Anterior cingulate cortex (tissue), 58 donors: Measurements from ENCODE around the gene EML4.
"Not testable (repeated sequence)": the region's sequence is repeated elsewhere in the genome, so short reads cannot be mapped to it uniquely, and the experiment has no call there.

ENCODE experiments used
- DNase-seq, 58 donors: peaks; one replicate each; lab custom pipeline; 2025; lab: John Stamatoyannopoulos, UW

The EML4 gene

DNA sequence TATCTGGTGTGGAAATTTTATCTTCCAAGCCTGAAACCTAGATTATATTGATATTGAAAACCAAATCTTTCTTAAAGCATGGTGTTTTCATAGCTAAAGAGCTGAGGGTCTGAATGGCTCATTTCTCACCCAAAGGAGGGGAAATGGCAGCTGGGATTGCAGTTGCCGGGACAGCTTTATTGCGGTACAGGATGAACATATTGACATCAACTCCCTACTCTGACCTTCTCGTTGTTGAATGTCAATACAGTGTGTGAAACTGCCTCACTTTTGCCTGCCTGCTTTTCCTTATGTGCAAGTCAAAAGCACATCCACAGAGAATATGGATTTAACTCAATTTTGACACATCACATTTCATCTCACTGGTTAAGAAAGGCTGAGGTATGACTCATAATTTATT is 195.5 kb downstream of the EML4 start:
- no peak for DNase-seq

DNA sequence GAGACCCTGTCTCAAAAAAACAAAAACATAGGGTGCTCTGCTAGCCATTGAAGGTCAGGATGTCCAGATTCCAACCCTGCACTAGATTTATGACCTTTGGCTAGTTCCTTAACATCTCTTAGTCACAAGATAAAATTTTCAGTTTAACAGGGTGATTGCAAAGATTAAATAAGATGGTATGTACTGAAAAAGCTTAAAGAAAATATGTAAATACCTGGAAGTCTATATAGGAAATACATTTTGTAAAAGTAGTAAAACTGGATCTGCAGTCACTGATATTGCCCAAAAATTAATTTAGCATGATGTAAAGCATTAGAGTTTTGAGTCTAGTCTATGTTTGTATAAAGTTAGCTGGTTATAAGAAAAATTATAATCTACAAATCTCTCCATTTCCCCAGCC is 197.3 kb downstream of the EML4 start:
- DNase-seq, result no peak

DNA sequence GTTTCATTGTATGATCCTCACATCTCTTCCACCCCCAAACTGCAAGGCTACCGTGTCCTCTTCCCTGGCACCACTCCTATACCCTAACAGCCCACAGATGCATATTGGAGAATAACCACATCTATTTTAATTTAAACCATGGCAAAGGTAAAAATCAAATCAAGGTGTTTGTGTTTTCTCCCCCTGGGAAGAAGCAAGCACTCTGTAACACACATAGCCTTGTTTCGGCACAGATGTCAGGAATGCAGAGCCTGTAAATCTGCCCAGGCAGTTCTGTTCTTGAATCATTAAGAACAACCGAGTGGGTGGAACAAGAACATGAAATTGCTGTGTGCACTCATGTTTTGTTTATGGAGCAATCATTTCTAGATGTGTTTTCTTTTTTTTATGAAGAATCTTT is 198.7 kb downstream of the EML4 start:
- peak in 3 of 58 donors; percentile 28 to 61 (median 28) for DNase-seq

DNA sequence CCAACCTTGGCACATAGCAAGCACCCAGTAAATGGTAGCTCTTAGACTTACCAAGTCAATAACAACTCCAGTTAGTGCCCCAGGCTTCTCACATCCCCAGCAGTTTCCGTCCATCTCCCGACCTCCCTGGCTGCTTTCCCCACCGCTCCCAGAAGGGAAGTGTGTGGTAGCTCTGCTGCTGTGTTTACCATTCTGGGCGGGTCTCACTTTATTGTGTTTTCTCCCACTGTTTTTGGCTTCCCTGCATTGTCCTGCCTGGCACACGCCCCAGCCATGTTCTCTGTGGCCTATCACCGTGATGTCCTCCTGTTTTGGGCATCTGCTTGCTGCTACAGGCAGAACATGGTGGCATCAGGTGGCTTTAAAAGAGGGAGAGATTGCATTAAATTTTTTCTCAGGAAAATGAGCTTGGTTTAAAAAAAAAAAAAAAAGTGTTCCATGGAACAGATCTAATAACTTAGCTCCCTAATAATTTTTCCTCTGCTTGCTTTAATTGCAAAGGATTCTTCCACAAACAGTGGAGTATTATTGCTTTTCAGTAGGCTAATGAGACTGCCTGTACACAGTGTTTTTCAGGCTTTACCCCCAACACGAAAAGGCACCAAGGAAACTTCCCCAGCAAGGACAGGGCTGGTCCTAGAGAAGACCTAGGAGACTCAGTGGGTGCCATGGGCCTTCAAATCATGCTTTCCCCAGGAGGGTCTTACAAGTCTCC is 199.8 kb downstream of the EML4 start:
- DNase-seq, result no peak

DNA sequence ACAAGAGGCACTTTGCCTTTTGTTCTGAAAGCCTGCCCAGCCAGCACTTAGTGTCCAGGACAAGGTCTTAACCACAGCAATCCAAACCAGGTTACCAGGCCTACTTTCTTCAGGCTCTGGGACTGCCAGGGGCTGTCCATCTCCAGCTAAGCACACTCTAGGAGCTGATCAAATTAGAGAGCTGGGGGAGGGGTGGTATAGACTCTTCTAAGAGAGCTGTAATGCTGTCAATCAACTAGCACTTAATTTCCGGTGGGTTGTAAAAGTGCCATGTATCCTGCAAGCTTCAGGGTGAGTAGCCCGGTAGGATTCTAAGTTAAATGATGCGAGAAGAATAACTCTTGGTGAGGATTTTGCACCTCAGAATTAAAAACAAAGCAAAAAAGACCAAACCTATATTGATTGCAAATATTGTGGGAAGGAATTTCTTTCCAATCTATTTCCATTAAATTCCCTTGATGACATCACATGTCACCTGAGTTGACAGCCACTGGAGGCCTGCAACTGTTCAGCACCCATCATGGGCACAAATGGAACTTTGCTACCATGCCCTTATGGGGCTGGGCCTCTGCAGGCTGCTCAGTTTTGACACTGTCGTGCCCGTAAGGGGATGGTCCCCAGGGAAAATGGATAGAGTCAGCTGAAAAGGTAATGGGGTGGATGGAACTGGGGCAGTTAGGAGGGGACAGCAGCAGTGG is 200.5 kb downstream of the EML4 start:
- DNase-seq, result no peak

DNA sequence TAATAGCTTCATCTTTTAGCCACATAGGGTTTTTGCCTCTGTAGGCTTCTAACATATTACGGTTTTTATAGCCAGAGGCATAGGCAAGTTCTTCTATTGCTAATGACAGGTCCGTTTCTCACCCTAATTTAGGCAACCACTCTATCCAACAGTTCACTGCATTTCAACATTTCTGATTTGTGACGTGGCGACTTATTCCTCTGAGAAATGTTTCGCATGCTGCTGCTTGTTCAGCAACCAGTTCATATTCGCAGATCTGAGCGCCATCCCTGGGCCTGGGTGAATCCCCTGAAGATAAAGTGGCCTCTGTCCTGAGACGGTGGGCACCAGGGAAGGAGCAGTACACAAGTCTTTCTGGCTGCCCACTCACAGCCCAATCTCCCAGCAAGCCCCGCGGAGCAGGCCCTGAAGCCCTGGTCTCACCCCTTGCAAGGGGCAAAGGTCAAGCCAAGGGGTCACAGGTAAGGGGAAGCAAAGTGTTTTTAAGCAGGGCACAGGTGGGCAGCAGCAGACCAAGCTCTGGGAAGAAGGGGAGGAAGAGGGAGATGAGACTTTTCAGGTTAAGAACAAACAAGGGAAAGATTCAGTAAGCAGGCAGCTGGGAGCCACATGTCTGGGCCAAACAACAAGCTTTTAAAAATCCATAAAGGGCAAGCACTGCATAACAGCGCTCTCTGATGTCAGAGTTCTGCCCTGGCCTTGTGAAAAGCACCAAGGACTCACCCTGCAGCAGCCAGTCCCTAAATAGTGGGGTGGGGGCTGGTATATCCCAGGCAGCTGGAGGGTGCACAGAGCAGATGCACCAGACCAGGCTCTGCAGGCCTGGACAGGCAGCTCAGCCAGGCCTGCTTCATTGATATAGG is 202.7 kb downstream of the EML4 start:
- peak in 1 of 58 donors; percentile 3 for DNase-seq

DNA sequence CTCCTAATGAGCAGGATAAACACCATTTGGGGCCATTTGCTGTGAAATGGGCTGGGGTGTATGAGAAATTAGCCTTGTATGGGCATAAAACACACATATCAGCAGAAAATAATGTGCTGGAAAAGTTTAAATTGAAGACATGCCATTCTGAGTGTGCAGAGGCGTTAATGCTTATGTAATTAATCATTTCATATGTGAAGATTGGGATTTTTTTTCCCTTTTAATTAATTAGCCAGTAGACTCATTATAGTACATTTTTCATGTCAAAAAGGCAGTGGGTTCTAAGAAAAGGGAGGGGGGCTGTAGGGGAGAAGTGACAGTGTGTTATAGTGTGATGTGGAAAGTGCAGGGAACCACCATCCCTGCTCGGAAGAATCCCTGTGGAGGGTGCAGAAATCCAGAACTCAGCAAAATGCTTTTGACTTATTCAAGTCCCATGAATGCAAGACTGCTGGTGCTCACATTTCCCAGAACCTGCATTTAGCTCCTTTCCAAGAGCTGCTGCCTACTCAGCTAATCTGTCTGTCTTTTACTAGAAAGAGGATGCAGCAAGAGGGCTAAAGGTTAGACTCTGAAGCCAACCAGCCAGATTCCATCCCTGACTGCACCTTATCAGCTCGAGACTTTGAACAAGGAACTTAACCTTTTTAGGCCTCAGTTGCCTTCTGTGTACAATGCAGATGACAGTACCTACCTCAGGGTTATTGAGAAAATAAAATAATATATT is 203.5 kb downstream of the EML4 start:
- no peak for DNase-seq

DNA sequence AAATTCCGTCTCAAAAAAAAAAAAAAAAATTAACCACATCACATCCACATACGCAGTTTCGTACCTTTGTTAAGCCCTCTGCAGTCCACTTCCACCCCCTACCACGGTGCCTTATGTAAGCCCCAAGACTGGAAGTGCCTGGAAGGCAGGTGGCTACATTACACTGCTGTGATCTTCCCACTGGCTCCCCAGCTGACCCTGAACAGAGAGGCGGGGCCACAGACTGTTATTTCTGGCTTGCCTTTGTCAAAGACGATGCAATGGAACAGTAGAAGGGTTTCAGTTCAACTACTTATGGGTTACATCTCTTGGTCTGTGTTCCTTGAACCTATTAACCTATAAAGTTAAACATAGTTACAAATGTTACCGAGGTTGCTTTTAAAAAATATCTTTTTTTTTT is 207.6 kb downstream of the EML4 start:
- DNase-seq, result no peak

DNA sequence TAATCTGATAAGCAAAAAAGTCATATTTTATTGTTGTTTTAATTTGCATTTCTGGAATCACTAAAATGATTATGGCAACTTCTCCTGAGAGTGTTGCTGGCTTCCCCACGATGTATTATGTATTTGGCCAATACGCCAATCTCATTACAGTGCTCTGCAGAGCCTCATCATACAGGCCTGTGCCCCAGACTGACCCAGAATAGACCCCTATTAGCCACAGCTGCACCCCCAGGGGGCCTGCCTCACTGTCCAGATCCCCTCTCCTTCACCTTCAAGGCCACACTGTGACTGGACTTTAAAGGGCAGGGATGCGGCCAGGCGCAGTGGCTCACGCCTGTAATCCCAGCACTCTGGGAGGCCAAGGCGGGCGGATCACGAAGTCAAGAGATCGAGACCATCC is 209.3 kb downstream of the EML4 start:
- DNase-seq, result no peak

DNA sequence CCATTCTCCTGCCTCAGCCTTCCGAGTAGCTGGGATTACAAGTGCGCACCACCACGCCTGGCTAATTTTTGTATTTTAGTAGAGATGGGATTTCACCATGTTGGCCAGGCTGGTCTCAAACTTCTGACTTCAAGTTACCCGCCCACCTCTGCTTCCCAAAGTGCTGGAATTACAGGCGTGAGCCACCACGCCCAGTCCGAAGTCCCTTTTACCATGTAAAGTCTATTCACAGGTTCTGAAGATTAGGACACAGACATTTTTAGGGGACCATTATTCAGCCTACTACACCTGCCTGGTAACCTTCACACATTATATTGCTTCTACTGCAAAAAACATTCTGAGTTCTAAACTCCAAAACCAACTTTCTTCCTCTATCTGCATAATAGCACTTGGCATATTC is 210.9 kb downstream of the EML4 start:
- not testable (repeated sequence) for DNase-seq

DNA sequence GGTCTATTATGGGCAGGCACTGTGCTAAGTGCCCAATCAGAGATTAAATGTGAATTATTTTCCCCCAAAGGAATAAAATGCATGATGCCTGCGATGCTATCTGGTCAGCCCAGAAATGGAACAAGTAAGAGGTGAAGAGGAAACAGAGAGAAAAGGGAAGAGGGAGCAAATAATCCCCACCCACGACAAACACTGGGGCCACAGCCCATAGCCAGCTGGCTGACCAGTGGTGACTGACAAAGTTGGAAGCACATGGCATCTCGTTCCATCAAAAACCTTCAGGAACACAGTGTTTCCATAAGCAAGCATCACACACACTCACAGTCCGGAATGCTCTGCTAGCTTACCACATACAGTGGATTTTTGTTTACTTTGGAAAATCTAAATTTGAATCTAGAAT is 213.0 kb downstream of the EML4 start:
- DNase-seq, result no peak
